Measurements from ENCODE around the gene UNG.
A peak's percentile ranks its signal among the peaks of the same experiment; 100 is the strongest.

Gene UNG

DNA sequence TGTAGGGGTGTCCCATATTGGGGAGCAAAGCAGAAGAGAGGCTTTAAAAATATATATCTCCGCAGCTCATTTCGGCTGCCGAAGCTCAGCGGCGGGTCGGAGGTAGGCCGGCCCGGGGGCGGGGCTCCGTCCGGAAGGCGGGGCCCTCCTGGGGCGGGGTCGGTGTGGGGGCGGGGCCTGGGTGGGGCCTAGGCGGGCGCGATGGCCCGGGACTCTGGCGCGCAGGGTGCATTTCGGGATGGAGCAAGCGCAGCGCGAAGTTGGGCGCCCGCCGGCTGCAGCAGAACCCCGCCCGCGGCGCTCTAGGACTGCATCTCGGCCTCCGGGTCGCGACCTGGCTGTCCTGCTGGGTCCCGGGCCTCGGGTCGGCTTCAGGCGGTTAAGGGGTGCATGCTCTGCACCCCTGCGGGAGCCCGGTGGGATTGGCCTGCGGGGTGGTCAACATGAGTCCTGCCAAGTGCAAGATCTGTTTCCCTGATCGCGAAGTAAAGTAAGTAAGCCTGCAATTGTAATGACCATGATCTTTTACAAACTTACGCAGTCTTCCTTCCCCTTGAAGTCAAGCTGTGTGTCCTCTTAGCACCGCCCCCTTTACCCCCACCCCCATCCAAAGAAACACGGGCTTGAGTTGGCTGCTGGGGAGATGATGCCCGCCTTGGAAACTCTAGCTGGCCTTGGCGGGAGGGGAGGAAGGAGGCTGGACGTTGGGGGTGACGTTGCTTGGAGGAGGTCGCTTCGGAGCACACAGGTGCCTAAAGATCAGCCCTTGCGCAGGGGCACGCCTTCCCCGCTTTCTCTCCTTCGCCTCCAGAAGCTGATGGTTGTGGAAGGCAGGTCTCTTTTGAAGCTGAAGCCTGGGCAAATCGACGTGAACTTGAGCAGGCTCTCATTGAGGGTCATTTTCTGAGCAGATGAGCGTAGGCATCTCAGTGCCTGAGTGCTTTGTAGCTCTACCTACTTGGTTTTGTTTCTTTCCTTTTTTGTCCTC lies 57.3 kb downstream of the UNG start:
- peak; percentile 99 for DNase-seq (ENCODE audit: low spot score)

DNA sequence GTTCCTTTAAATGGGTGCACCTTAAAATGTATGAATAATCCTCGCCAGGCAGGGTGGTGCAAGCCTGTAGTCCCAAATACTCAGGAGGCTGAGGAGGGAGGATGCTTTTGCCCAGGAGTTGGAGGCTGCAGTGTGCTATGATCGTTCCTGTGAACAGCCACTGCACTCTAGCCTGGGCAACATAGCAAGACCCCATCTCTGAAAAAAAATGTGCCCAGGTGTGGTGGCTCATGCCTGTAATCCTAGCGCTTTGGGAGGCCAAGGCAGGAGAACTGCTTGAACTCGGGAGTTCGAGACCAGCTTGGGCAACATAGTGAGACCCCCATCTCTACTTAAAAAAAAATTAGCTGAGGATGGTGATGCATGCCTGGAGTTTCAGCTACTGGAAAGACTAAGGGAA lies 58.6 kb downstream of the UNG start:
- no peak for DNase-seq (ENCODE audit: low spot score)

DNA sequence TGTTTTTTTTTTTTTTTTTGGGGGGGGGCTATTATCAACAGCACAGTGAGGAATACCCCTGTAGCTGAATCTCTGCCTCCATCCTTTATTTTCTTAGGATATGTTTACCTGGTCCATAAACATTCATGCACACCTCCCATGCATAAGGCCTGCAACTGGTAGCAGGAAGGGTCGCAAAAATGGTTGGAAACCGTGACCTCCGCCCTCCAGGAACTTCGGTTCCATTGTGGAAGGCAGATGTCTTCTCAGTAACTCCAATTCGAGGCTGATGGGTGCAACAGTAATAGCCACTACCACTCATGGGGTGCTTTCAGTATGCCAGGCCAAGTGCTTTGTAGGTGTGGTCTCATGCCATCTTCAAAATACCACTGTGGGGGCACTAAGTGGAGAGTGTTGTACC lies 59.2 kb downstream of the UNG start:
- DNase-seq (ENCODE audit: low spot score), result no peak

DNA sequence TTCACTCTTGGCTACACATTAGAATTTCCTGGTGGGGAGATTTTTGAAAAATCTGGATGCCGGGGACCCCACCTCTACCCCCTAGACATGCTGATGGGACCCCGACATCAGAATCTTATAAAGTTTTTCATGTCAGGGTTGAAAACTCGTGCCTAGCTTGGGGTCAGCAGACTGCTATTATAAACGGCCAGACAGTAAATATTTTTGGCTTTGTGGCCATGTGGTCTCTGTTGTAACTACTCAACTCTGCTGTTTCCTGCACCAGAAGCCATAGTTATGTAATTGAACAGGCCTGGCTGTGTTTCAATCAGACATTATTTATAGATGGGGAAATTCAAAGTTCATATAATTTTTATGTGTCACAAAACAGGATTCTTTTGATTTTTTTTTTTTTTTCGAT lies 60.6 kb downstream of the UNG start:
- DNase-seq (ENCODE audit: low spot score), result peak; percentile 55

DNA sequence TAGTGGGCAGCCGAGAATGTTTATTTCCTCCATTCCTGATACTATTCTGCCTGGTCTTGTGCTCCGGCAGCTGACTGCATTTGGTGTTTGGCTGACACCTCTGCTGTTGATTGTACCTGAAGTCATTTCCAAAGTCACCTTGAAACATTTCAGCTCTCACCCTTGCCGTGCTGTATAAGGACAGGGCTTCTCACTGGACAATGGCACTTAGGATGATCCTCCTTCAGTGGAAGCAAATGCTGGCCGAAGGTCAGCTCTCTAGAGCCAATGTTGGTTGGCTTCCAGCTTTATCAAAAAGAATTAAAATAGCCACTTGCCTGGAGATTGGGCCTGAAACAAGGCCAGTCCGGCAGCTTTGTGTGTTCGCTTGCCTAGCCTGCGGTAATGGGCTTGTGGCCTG lies 63.0 kb downstream of the UNG start:
- DNase-seq (ENCODE audit: low spot score), result no peak
